AG04449 (cell line): ENCODE results near the gene METTL5.
"Not testable (repeated sequence)": the region's sequence is repeated elsewhere in the genome, so short reads cannot be mapped to it uniquely, and the experiment has no call there.

ENCODE experiments used
- CTCF ChIA-PET: fragments of 350-600 bp; formaldehyde crosslinking; extraction: SDS; loops from one replicate; lab custom pipeline; 2021; ENCODE audit warnings: antibody characterized with exemption; lab: Yijun Ruan, JAX
- POLR2A ChIA-PET: fragments of 400-600, 350-600 bp; formaldehyde crosslinking; extraction: SDS; loops from one replicate; lab custom pipeline; 2020; ENCODE audit warnings: antibody characterized with exemption, inconsistent platforms; lab: Yijun Ruan, JAX
- DNase-seq: peaks from one replicate; pipeline ENCODE4 v3.0.0-alpha.2; 2010; ENCODE audit warnings: low read depth, low spot score
- H3K4me3 ChIP-seq: 2 replicates; pipeline ENCODE4 v1.5.1; 2011; ENCODE audit warnings: low read depth, mild to moderate bottlenecking, control low read depth, low read length
- CTCF ChIP-seq: IDR thresholded peaks from one replicate; pipeline ENCODE4 v1.5.1; 2011; ENCODE audit warnings: mild to moderate bottlenecking, moderate library complexity, low read length, control low read depth, inconsistent platforms; ENCODE audit not compliant: insufficient read depth; ENCODE audit errors: missing control alignments

Gene METTL5

GRCh38 chr2:169828141-169828811 is 3.6 kb upstream of the METTL5 start:
- no peak for DNase-seq

GRCh38 chr2:169827272-169828140 is 2.8 kb upstream of the METTL5 start, which contains the start of gene UBR3:
Gene UBR3 (plus strand): TSS chr2:169827454. CDS start chr2:169827508, 54 bp downstream.
- peak within 1 kb of the TSS; percentile 91 for H3K4me3 ChIP-seq
- CTCF ChIA-PET, result interaction anchor here (0.6 to 1.8 kb wide), 6 partner anchors 9 to 121 kb away, joined by 3 to 8 read pairs (median 4); no protein-coding TSS in a partner anchor
- peak; percentile 21 for TF ChIP-seq CTCF
- POLR2A ChIA-PET, result interaction anchor here (1.0 to 2.2 kb wide), 8 partner anchors 9 to 243 kb away, joined by 3 to 13 read pairs (median 4); partner anchors contain the start of genes PPIG and SSB
- DNase-seq, result no peak

More at GRCh38 chr2:169828141-169828811, 3.6 kb upstream of the METTL5 start:
- peak overlapping the region; percentile 91 for H3K4me3 ChIP-seq
- TF ChIP-seq CTCF, result no peak
- CTCF ChIA-PET, result interaction anchor here (0.6 to 1.8 kb wide), 5 partner anchors 10 to 121 kb away, joined by 3 to 8 read pairs (median 4); no protein-coding TSS in a partner anchor
- POLR2A ChIA-PET, result interaction anchor here (0.5 to 2.2 kb wide), 7 partner anchors 10 to 918 kb away, joined by 3 to 13 read pairs (median 4); partner anchors contain the start of gene SSB

- POLR2A ChIA-PET, result interaction anchor here (1.8 kb wide), 1 partner anchor 16 kb away, joined by 5 read pairs; no protein-coding TSS in a partner anchor
- no peak for DNase-seq
- no peak for TF ChIP-seq CTCF
- CTCF ChIA-PET, result interaction anchor here (0.7 to 3.3 kb wide), 13 partner anchors 8 to 105 kb away, joined by 3 to 19 read pairs (median 6); no protein-coding TSS in a partner anchor
- H3K4me3 ChIP-seq, result peak overlapping the region; percentile 81
Observed at GRCh38 chr2:169823996-169824372, 721 bp downstream of the METTL5 start.

- H3K4me3 ChIP-seq, result no peak overlapping the region
- no peak for DNase-seq
Observed at GRCh38 chr2:169822785-169823392, 1.8 kb downstream of the METTL5 start.

GRCh38 chr2:169822036-169822435 is 2.7 kb downstream of the METTL5 start:
- TF ChIP-seq CTCF, result no peak
- no peak overlapping the region for H3K4me3 ChIP-seq
- ChIA-PET CTCF (interaction anchor here (0.7 to 3.3 kb wide), 3 partner anchors 13 to 56 kb away, joined by 5 to 10 read pairs (median 5); no protein-coding TSS in a partner anchor), POLR2A (interaction anchor here (0.7 kb wide), 1 partner anchor 1834 kb away, joined by 3 read pairs; no protein-coding TSS in a partner anchor)
- no peak for DNase-seq

More at GRCh38 chr2:169822785-169823392, 1.8 kb downstream of the METTL5 start:
- POLR2A ChIA-PET, result no interaction called here
- CTCF ChIA-PET, result interaction anchor here (0.9 to 3.3 kb wide), 2 partner anchors 14 to 55 kb away, joined by 5 to 10 read pairs; no protein-coding TSS in a partner anchor
- no peak for TF ChIP-seq CTCF

- CTCF ChIA-PET, H3K4me3 ChIP-seq, DNase-seq: not testable (repeated sequence)
- POLR2A ChIA-PET, result interaction anchor here (2.5 kb wide), 1 partner anchor 8 kb away, joined by 13 read pairs; the partner anchor contains the start of gene UBR3
Observed at GRCh38 chr2:169820101-169820500, 4.6 kb downstream of the METTL5 start.
